Nephron (organoid): ENCODE measurements around the gene TMEM167A.
"Not testable (repeated sequence)": the region's sequence is repeated elsewhere in the genome, so short reads cannot be mapped to it uniquely, and the experiment has no call there.

Experiments
- H3K27ac Mint-ChIP-seq, 3 experiments: 2 replicates each; pipeline ENCODE4 v1.8.0; 2020; ENCODE audit warnings: mixed read lengths in 3 of 3, mild to moderate bottlenecking in 2 of 3, moderate library complexity in 1 of 3
- H3K27me3 Mint-ChIP-seq: 2 replicates; pipeline ENCODE4 v1.8.0; 2021; ENCODE audit warnings: low read depth, mild to moderate bottlenecking, moderate library complexity, mixed read lengths
- H3K36me3 Mint-ChIP-seq: 2 replicates; pipeline ENCODE4 v1.8.0; 2020; ENCODE audit warnings: low read depth, mixed read lengths
- H3K4me1 Mint-ChIP-seq: 2 replicates; pipeline ENCODE4 v1.8.0; 2020; ENCODE audit warnings: mixed read lengths
- H3K4me3 Mint-ChIP-seq, 3 experiments: 2 replicates each; pipeline ENCODE4 v1.8.0; 2020; ENCODE audit warnings: mild to moderate bottlenecking in 3 of 3, mixed read lengths in 3 of 3, moderate library complexity in 2 of 3
- H3K9me3 Mint-ChIP-seq: 2 replicates; pipeline ENCODE4 v1.8.0; 2020; ENCODE audit warnings: mixed read lengths
- TF ChIP-seq, protein P1 (sequence below), 3 experiments: fragments of 200-600 bp; sonication (generic); IDR thresholded peaks; one replicate each; pipeline ENCODE4 v1.5.0; 2021; ENCODE audit warnings: antibody characterized with exemption in 3 of 3; ENCODE audit not compliant: unreplicated experiment in 3 of 3

Gene TMEM167A

DNA sequence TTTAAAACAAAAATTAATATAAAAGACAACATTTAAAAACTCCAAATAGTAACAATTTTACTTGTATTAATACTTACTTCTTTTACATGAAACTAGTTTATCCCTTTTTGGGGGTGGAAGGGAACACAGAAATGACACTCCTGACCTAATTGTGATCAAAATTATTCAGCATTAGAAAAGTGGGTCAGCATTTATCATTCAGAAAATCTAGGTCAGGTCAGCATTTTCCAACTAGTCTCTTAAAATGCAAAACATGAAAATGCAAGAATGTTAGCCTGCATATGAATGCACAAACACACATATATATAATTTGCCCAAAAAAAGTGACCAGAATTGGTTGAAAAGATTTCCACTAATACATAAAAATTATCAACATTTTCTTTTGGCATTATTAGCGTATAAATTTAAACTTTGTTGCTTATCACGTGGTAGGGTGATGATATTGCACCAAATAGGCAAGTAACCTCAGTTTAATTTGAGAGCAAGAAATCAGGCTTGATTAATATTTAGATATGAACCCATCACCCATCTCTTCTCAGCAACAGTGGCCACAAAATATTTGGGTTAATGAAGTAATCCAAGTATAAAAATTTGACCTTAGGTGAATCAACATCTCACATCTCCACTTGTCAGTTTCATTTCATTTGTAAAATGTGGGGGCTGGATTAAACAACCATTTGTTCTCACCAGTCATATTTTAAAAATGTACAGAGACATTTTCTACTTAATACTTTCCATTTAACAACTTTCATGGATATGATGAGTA, 5.7 kb downstream of the TMEM167A start:
- TF ChIP-seq, protein P1, sequence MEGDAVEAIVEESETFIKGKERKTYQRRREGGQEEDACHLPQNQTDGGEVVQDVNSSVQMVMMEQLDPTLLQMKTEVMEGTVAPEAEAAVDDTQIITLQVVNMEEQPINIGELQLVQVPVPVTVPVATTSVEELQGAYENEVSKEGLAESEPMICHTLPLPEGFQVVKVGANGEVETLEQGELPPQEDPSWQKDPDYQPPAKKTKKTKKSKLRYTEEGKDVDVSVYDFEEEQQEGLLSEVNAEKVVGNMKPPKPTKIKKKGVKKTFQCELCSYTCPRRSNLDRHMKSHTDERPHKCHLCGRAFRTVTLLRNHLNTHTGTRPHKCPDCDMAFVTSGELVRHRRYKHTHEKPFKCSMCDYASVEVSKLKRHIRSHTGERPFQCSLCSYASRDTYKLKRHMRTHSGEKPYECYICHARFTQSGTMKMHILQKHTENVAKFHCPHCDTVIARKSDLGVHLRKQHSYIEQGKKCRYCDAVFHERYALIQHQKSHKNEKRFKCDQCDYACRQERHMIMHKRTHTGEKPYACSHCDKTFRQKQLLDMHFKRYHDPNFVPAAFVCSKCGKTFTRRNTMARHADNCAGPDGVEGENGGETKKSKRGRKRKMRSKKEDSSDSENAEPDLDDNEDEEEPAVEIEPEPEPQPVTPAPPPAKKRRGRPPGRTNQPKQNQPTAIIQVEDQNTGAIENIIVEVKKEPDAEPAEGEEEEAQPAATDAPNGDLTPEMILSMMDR (IDR thresholded peaks at IDR 0.05; ENCODE audit: unreplicated experiment in 3 of 3): no peak
- peaks cover 61% of the 10 kb centered on the region for H3K4me1 Mint-ChIP-seq
- H3K4me3 Mint-ChIP-seq: peak overlapping the region in 1 of 3 experiments; percentile 47
- no peaks in the 10 kb centered on the region for H3K9me3 Mint-ChIP-seq
- H3K27me3 Mint-ChIP-seq: no peaks in the 10 kb centered on the region
- peak overlapping the region in 2 of 3 experiments; percentile 11 to 24 for H3K27ac Mint-ChIP-seq
- H3K36me3 Mint-ChIP-seq: peaks cover 32% of the 10 kb centered on the region

DNA sequence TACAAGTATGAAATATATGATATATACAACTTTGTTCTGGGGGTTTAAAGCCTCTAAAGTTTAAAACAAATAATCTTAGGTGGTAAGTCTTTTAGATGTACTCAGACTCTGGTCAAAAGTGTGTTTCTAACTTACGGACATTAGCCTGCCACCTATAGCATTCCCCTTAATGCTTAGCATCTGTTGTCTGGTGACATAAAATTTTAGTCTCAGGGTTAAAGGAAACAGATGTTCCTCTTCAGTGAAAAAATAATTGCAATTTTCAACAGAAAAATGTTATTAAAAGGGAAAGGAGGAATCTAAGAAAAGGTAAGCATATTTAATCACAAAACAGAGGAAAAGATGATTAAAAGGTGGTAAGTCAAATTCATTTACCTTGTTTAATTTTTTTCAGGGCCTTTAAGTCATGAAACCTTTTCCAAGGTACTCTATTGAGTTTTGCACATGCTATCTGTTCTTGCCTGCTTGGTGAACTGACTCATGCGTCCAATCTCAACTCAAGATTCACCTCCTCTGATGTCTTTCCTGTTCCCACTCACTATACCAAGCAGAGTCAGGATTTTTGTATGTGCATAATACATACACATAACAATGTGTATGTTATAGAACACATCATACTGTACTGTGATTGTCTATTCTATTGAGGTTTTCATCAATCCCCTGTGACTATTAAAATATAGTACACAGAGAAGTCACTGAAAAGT, 7.9 kb downstream of the TMEM167A start:
- Mint-ChIP-seq H3K27ac (peak overlapping the region; percentile 67 to 87 (median 81)), H3K27me3 (no peaks in the 10 kb centered on the region), H3K9me3 (no peaks in the 10 kb centered on the region), H3K36me3 (peaks cover 33% of the 10 kb centered on the region), H3K4me1 (peaks cover 53% of the 10 kb centered on the region), H3K4me3 (no peak overlapping the region)
- TF ChIP-seq, protein P1 (IDR thresholded peaks at IDR 0.05; ENCODE audit: unreplicated experiment in 3 of 3): no peak

DNA sequence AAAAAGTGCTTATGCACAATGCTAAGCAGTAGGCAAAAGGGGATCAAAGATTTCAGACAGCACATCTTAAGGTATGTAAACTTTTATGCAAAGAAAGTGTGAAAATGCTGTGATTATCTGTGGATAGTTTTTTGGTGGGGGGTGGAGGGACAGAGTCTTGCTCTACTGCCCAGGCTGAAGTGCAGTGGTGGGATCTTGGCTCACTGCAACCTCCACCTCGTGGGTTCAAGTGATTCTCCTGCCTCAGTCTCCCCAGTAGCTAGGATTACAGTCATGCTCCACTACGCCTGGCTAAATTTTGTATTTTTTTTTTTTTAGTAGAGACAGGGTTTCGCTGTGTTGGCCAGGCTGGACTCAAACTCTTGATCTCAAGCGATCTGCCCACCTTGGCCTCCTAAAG, 9.8 kb downstream of the TMEM167A start:
- H3K36me3 Mint-ChIP-seq: peaks cover 23% of the 10 kb centered on the region
- not testable (repeated sequence) for H3K9me3 Mint-ChIP-seq, H3K4me3 Mint-ChIP-seq, H3K27ac Mint-ChIP-seq, H3K27me3 Mint-ChIP-seq
- H3K4me1 Mint-ChIP-seq: peaks cover 40% of the 10 kb centered on the region

DNA sequence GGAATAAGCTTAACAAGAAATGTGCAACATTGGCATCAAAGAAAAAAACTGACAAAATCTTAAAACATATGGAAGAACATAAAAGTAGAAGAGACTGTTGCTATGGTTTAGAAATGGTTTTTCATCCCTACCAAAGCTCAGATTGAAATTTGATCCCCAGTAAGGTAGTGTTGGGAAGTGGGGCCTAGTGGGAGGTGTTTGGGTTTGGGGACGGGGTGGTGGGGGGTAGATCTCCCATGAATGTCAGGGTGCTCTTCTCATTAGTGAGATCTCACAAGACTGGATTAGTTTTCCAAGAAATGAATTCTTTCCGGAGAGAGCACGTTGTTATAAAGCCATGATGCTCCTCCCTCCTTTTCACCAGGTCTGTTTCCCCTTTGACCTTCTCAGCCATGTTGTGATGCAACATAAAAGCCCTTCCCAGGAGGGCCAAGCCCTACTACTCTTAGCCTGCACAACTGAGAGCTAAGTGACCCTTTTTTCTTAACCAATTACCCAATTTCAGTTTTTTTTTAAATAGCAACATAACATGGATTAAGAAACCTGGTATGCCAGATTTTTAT, 10.6 kb downstream of the TMEM167A start:
- H3K27ac Mint-ChIP-seq: peak overlapping the region; percentile 29 to 76 (median 44)
- TF ChIP-seq, protein P1 (IDR thresholded peaks at IDR 0.05; ENCODE audit: unreplicated experiment in 3 of 3): no peak
- no peak overlapping the region for H3K4me3 Mint-ChIP-seq
- H3K27me3 Mint-ChIP-seq: no peaks in the 10 kb centered on the region
- peaks cover 23% of the 10 kb centered on the region for H3K36me3 Mint-ChIP-seq
- H3K9me3 Mint-ChIP-seq: no peaks in the 10 kb centered on the region
- peaks cover 35% of the 10 kb centered on the region for H3K4me1 Mint-ChIP-seq

DNA sequence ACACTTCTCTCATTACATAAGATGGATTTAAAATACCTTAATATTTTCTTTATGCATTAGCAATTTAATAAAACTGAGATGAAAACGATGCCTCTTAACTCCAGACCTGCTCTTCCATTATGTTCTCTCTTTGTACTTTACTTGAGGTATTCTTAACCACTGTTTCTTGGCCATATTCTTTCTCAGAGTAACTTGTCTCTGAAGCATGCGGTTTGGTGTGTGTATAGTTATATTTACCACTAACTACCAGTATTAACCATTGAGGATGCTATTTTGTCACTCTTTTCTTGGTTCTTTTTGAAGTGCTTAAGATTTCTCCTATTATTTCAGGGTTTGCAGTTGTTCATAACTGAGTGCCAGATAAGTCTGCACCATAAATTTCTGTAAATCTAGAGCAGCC, 17.9 kb downstream of the TMEM167A start:
- Mint-ChIP-seq H3K4me3 (no peak overlapping the region), H3K4me1 (peaks cover 31% of the 10 kb centered on the region), H3K27ac (peak overlapping the region; percentile 53 to 68 (median 57)), H3K36me3 (peaks cover 49% of the 10 kb centered on the region), H3K9me3 (no peaks in the 10 kb centered on the region), H3K27me3 (no peaks in the 10 kb centered on the region)
- TF ChIP-seq, protein P1 (IDR thresholded peaks at IDR 0.05; ENCODE audit: unreplicated experiment in 3 of 3): no peak

DNA sequence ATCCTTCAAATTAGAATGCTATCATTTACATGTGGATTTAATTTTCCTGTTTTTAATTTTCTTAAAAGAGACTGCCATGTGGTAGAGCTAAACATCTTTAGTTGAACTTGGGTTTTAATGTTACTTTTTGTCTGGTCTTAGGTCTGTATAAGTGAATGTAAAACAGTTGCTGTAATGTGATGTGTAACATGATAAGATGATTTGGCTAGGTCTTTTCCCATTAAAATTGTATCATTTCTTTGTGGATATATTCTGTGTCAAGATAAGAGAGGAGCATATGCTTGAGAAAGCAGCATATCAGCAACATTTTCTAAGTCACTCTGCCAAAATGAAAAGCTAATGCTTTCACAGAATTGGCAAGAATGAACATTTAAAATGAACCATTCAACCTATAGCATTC, 18.5 kb downstream of the TMEM167A start:
- no peak overlapping the region for H3K4me3 Mint-ChIP-seq
- peaks cover 53% of the 10 kb centered on the region for H3K36me3 Mint-ChIP-seq
- peak overlapping the region; percentile 53 to 68 (median 57) for H3K27ac Mint-ChIP-seq
- H3K9me3 Mint-ChIP-seq: no peaks in the 10 kb centered on the region
- TF ChIP-seq, protein P1 (IDR thresholded peaks at IDR 0.05; ENCODE audit: unreplicated experiment in 3 of 3): no peak
- H3K27me3 Mint-ChIP-seq: no peaks in the 10 kb centered on the region
- H3K4me1 Mint-ChIP-seq: peaks cover 37% of the 10 kb centered on the region
